ENCODE data around the gene ADCK1. TPM values are rescaled to one million over a fixed set of nuclear protein-coding genes. Genes with fewer than 3 reads are reported as not detected.

Gene ADCK1
- total and polyA plus RNA-seq, 2 donors (not counting 1 experiment from before 2014, with no cell fraction given) = 10.6 to 18.3 TPM

DNA sequence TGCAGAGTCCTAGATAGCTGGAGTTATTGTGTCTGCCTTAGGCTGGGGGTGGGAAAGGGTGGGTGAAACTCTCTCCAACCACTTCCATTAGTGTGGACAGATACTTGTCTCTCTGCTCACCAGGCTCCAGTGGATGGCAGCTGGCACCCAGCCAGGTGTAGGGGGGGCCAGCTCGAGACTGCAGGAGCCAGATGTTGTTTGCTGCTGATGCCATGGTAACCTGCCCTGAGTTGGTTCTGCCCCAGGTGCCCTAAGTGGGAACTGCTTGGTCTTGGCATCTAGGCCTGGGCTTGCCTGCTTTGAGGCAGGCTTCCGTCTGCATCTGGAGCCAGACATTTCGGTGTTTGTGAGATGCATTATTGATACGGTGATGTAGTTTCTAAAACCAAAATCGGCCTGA lies 82.2 kb downstream of the ADCK1 start:
- ATAC-seq (ENCODE audit: low read depth) (no peak), DNase-seq (no peak)
- Mint-ChIP-seq H3K27me3 (no peaks in the 10 kb centered on the region), H3K27ac (no peak overlapping the region), H3K4me3 (no peak overlapping the region), H3K4me1 (peaks cover 13% of the 10 kb centered on the region), H3K9me3 (ENCODE audit: insufficient read depth) (no peaks in the 10 kb centered on the region)
- Histone ChIP-seq H3K9ac (ENCODE audit: low read length) (no peak overlapping the region), H3K4me3 (ENCODE audit: control extremely low read depth in 1 of 5, extremely low read depth in 1 of 5, insufficient read depth in 1 of 5, low read depth in 2 of 5, low read length in 4 of 5) (no peak overlapping the region), H3K4me2 (replicated peaks; ENCODE audit: low read depth, low read length, poor library complexity, severe bottlenecking) (no peak overlapping the region), H3K4me1 (ENCODE audit: control insufficient read depth in 2 of 2, insufficient read depth in 2 of 2, low read length in 2 of 2) (peaks cover 0 to 3% of the 10 kb centered on the region in 2 donors), H2AFZ (ENCODE audit: insufficient read depth, low read depth, low read length, poor library complexity, severe bottlenecking) (no peak overlapping the region), H4K20me1 (ENCODE audit: control insufficient read depth, insufficient read depth, low read length, poor library complexity, severe bottlenecking) (no peaks in the 10 kb centered on the region), H3K27ac (ENCODE audit: low read length in 2 of 2) (no peak overlapping the region), H3K9me3 (ENCODE audit: control extremely low read depth in 1 of 3, control insufficient read depth in 2 of 3, insufficient read depth in 1 of 3, low read length in 2 of 3) (peaks cover 0 to 2% (median 0%) of the 10 kb centered on the region in 3 donors), H3K27me3 (replicated peaks in 1 of 4; ENCODE audit: control extremely low read depth in 1 of 4, control insufficient read depth in 3 of 4, insufficient read depth in 4 of 4, low read length in 3 of 4) (no peaks in the 10 kb centered on the region), H3K36me3 (replicated peaks in 1 of 2; ENCODE audit: control extremely low read depth in 1 of 2, control insufficient read depth in 1 of 2, extremely low read depth in 1 of 2, insufficient read depth in 2 of 2, low read length in 1 of 2) (no peaks in the 10 kb centered on the region), H3K79me2 (ENCODE audit: control insufficient read depth, insufficient read depth, low read length) (no peaks in the 10 kb centered on the region)
- WGBS (ENCODE audit: insufficient coverage) = 68% methylated on average over 5 of the region's 5 CpGs
- TF ChIP-seq, protein P1, sequence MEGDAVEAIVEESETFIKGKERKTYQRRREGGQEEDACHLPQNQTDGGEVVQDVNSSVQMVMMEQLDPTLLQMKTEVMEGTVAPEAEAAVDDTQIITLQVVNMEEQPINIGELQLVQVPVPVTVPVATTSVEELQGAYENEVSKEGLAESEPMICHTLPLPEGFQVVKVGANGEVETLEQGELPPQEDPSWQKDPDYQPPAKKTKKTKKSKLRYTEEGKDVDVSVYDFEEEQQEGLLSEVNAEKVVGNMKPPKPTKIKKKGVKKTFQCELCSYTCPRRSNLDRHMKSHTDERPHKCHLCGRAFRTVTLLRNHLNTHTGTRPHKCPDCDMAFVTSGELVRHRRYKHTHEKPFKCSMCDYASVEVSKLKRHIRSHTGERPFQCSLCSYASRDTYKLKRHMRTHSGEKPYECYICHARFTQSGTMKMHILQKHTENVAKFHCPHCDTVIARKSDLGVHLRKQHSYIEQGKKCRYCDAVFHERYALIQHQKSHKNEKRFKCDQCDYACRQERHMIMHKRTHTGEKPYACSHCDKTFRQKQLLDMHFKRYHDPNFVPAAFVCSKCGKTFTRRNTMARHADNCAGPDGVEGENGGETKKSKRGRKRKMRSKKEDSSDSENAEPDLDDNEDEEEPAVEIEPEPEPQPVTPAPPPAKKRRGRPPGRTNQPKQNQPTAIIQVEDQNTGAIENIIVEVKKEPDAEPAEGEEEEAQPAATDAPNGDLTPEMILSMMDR (IDR thresholded peaks at IDR 0.05) = no peak
- TF ChIP-seq EZH2 (IDR thresholded peaks at IDR 0.05; ENCODE audit: borderline replicate concordance, insufficient read depth, low read depth, low read length, poor library complexity, severe bottlenecking) = no peak
- POLR2A ChIA-PET = no interaction called here
- CTCF ChIA-PET = no interaction called here
- intact Hi-C loops (cut with micrococcal nuclease) = no loop called here

DNA sequence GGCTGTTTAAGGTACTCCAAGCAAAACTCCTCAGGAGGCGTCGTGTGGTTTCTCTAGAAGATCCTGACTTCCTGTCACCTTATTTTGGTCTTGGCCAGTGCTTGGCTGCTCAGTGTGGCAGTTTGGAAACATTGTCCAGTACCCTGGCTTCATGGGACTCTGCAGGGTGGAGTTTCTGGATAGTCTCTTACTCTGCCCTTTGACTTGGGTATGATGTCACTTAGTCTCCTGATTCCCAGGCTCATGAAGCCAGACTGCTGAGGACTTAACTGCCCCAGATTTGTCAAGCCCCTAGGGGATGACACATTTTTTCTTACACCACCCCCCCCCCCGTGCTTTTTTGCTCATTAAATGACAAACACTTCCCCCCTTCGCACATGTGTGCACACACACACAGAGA lies 82.7 kb downstream of the ADCK1 start:
- H3K36me3 ChIP-seq (replicated peaks in 1 of 2; ENCODE audit: control extremely low read depth in 1 of 2, control insufficient read depth in 1 of 2, extremely low read depth in 1 of 2, insufficient read depth in 2 of 2, low read length in 1 of 2) = no peaks in the 10 kb centered on the region
- peaks cover 0 to 3% of the 10 kb centered on the region in 2 donors for H3K4me1 ChIP-seq (ENCODE audit: control insufficient read depth in 2 of 2, insufficient read depth in 2 of 2, low read length in 2 of 2)
- intact Hi-C loops (cut with micrococcal nuclease) = no loop called here
- peaks cover 13% of the 10 kb centered on the region for H3K4me1 Mint-ChIP-seq
- H3K27ac ChIP-seq (ENCODE audit: low read length in 2 of 2) = no peak overlapping the region
- no peaks in the 10 kb centered on the region for H3K27me3 ChIP-seq (replicated peaks in 1 of 4; ENCODE audit: control extremely low read depth in 1 of 4, control insufficient read depth in 3 of 4, insufficient read depth in 4 of 4, low read length in 3 of 4)
- no peak overlapping the region for H3K9ac ChIP-seq (ENCODE audit: low read length)
- H3K4me2 ChIP-seq (replicated peaks; ENCODE audit: low read depth, low read length, poor library complexity, severe bottlenecking) = no peak overlapping the region
- no peak overlapping the region for H3K27ac Mint-ChIP-seq
- no peaks in the 10 kb centered on the region for H4K20me1 ChIP-seq (ENCODE audit: control insufficient read depth, insufficient read depth, low read length, poor library complexity, severe bottlenecking)
- TF ChIP-seq EZH2 (IDR thresholded peaks at IDR 0.05; ENCODE audit: borderline replicate concordance, insufficient read depth, low read depth, low read length, poor library complexity, severe bottlenecking) = no peak
- TF ChIP-seq, protein P1 (IDR thresholded peaks at IDR 0.05) = no peak
- H3K4me3 ChIP-seq (ENCODE audit: control extremely low read depth in 1 of 5, extremely low read depth in 1 of 5, insufficient read depth in 1 of 5, low read depth in 2 of 5, low read length in 4 of 5) = no peak overlapping the region
- ChIA-PET POLR2A (no interaction called here), CTCF (no interaction called here)
- H3K9me3 Mint-ChIP-seq (ENCODE audit: insufficient read depth) = no peaks in the 10 kb centered on the region
- 23% methylated on average over 4 of the region's 4 CpGs for WGBS (ENCODE audit: insufficient coverage)
- H3K79me2 ChIP-seq (ENCODE audit: control insufficient read depth, insufficient read depth, low read length) = no peaks in the 10 kb centered on the region
- H2AFZ ChIP-seq (ENCODE audit: insufficient read depth, low read depth, low read length, poor library complexity, severe bottlenecking) = no peak overlapping the region
- H3K9me3 ChIP-seq (ENCODE audit: control extremely low read depth in 1 of 3, control insufficient read depth in 2 of 3, insufficient read depth in 1 of 3, low read length in 2 of 3) = peaks cover 0 to 3% (median 0%) of the 10 kb centered on the region in 3 donors
- DNase-seq (no peak), ATAC-seq (ENCODE audit: low read depth) (no peak)
- no peak overlapping the region for H3K4me3 Mint-ChIP-seq
- H3K27me3 Mint-ChIP-seq = no peaks in the 10 kb centered on the region

Measured in B cell (primary cell).